HK-2 (cell line): ENCODE data around the gene EPB41L4B.
"Not testable (repeated sequence)": the region's sequence is repeated elsewhere in the genome, so short reads cannot be mapped to it uniquely, and the experiment has no call there.

Experiments
- DNase-seq: peaks from one replicate; pipeline ENCODE4 v3.0.0-alpha.2; 2018; ENCODE audit not compliant: unreplicated experiment

EPB41L4B gene

DNA sequence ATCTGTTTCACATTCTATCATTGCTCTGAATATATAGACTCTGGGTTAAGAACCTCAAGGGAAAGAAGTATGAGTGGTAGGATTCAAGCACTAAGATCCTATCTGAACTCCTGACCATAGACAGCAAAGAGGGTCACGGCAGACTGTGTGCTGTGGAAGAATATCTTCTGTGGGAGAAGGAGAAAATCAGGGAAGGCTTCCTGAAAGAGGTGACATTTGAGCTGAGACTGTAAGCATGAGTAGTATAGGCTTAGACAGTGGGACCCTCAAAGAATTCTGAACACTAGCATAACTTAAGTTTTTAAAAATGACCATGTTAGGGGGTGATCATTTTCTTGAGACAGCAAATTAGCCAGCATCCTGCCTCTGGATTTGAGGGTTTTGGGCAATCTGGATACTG is 157.7 kb downstream of the EPB41L4B start:
- no peak for DNase-seq

GRCh38 chr9:109162677-109163076 is 158.2 kb downstream of the EPB41L4B start:
- DNase-seq: no peak

GRCh38 chr9:109161471-109161870 is 159.4 kb downstream of the EPB41L4B start:
- no peak for DNase-seq

DNA sequence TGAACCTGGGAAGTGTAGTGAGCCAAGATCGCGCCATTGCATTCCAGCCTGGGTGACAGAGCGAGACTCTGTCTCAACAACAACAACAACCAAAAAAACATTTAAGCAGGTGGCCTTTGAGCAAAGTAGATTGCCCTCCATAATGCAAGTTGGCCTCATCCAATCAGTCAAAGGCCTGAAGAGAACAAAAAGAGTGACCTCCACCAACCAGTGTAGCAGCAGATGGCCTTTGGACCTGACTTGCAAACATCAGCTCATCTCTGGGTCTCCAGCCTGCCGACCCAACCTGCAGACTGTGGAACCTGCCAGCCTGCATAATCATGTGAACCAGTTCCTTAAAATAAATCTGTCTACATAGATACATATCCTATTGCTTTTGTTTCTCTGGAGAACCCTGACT is 161.3 kb downstream of the EPB41L4B start:
- DNase-seq: no peak

- no peak for DNase-seq
Observed at GRCh38 chr9:109158651-109159050, 162.2 kb downstream of the EPB41L4B start.

DNA sequence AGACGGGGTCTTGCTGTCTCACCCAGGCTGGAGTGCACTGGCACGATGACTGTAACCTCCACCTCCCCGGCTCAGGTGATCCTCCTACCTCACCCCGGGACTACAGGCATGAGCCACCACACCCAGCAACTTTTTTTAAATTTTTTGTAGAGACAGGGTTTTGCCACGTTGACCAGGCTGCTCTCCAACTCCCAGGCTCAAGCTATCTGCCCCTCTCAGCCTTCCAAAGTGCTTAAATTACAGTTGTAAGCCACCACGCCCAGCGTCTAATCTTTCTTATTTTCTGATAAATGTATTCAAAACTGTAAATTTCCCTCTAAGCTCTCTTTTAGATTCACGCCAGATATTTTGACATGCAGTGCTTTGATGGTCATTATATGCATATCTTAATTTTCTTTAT is 164.2 kb downstream of the EPB41L4B start:
- DNase-seq: no peak

DNA sequence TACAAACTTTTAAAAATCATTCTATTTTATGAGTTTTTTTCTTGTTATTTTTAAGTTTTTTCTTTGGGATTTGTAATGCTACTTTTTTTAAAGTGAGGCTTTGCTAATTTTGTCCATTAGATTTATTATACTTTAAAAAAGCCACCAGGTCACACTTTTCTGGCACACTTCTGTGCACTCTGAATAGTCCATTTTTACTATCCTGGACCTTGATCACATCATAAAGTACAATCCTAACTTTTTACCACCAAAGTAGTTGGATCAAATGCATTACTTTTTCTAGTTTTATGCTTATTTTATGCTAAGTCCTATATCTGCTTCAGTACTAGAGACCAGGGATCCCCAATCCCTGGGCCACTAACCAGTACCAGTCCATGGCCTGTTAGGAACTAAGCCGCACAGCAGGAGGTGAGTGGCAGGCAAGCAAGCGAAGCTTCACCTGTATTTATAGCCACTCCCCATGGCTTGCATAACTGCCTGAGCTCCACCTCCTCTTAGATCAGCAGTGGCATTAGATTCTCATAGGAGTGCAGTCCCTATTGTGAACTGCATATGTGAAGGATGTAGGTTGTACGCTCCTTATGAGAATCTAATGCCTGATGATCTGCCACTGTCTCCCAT is 169.8 kb downstream of the EPB41L4B start:
- DNase-seq: no peak

GRCh38 chr9:109149722-109150121 is 171.1 kb downstream of the EPB41L4B start:
- DNase-seq: no peak

- no peak for DNase-seq
Observed at GRCh38 chr9:109149089-109149488, 171.8 kb downstream of the EPB41L4B start.

DNA sequence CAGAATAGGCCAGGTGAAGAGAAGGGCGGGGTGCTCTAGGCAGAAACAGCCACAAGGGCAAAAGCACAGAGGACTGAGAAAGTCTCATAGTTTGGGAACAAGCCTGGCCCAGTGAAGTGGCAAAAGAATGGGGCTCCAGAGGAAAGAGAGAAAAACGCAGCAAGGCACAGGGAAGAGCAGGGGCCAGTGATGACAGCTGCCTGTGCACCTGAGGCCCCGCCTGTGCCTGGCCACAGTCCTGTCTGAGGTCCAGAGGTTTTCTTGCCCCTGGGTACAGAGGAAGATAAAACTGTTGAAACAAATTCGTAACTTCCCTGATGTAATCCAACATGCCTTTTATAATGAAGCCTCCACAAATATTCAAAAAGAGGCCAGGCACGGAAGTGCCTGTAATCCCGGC is 175.8 kb downstream of the EPB41L4B start:
- DNase-seq: no peak

GRCh38 chr9:109143881-109144562 is 176.8 kb downstream of the EPB41L4B start:
- peak; percentile 16 for DNase-seq

GRCh38 chr9:109141375-109141774 is 179.5 kb downstream of the EPB41L4B start:
- DNase-seq: no peak

DNA sequence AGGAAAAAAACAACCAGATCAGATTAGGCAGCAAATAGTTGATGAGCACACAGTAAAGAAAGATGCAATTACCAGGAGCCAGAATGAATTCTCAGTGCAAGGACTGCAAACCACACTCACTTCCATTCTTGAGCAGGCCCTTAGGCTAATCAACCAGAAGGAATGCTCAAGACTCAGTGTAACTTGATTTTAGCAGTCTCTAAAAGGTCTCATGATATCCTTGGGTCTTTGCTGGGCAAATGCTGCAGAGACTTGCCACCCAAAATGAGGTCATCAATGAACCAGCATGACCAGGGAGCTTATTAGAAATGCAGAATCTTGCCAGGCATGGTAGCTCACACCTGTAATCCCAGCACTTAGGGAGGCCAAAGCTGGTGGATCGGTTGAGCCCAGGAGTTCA is 181.0 kb downstream of the EPB41L4B start:
- no peak for DNase-seq

GRCh38 chr9:109138421-109138820 is 182.4 kb downstream of the EPB41L4B start:
- DNase-seq: no peak

- DNase-seq: no peak
Observed at GRCh38 chr9:109134167-109134578, 186.7 kb downstream of the EPB41L4B start.

GRCh38 chr9:109133533-109133932 is 187.3 kb downstream of the EPB41L4B start:
- DNase-seq: no peak

DNA sequence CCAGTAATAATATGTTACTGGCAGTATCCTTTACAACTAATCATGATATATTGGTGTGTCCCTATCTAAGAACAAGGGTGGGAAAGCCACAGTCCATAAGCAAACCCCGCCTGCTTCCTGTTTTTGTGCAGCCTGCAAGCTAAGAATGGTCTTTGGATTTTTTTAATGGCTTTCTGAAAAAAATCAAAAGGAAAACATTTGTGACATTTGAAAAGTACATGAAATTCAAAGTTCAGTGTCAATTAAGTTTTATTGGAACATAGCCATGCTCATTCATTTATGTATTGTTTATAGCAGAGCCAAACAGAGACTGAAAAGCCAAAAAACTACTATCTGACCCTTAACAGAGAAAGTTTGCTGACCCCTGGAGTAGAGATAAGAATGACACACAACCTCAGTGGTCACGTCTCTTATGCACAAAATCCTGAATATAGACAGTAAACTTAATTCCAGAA is 188.3 kb downstream of the EPB41L4B start:
- no peak for DNase-seq

GRCh38 chr9:109129470-109130197 is 191.2 kb downstream of the EPB41L4B start:
- no peak for DNase-seq

GRCh38 chr9:109126671-109127070 is 194.2 kb downstream of the EPB41L4B start:
- DNase-seq: not testable (repeated sequence)

GRCh38 chr9:109124121-109124520 is 196.7 kb downstream of the EPB41L4B start:
- DNase-seq: no peak

- DNase-seq: no peak
Observed at GRCh38 chr9:109122726-109123621, 197.9 kb downstream of the EPB41L4B start.
